Left ventricle myocardium superior (tissue), 1 donor: ENCODE data around the gene VSTM2L. TPM values are rescaled to one million over a fixed set of nuclear protein-coding genes. Genes with fewer than 3 reads are reported as not detected.

ENCODE experiments used
- ATAC-seq: fragments of 200-7000 bp; cut with Tn5 transposase; one replicate; pipeline ENCODE4 v1.9.1; 2020; ENCODE audit warnings: mild to moderate bottlenecking, moderate library complexity
- DNase-seq: peaks from one replicate; pipeline ENCODE4 v3.0.0-alpha.2; 2020
- intact Hi-C: fragments of 100-400 bp; cut with micrococcal nuclease; formaldehyde crosslinking; loops from one replicate; pipeline ENCODE4 v1.11.0; 2022
- total RNA-seq: library from RNA; stranded (reverse); fragmentation: NEBNext Ultra II Directional; extraction: Animal tissue kit (Norgen Biotek cat#: 25700); gene quantifications from one replicate; pipeline ENCODE4 v1.2.1, GENCODE V29; 2021
- donor health status: DM: no; HTN: yes; CAD: no; lungs with severe emphysema.

VSTM2L gene
- total RNA-seq, 1 donor from 2014 or later = 10.3 TPM

GRCh38 chr20:37994512-37994911 is 91.6 kb downstream of the VSTM2L start:
- no peak for DNase-seq
- no peak for ATAC-seq
- intact Hi-C loops = no loop called here

Other genes with a start within 250 kb of the VSTM2L start
- 63.4 TPM for gene CTNNBL1, start 209.1 kb upstream of the VSTM2L start, total RNA-seq
- gene TTI1, start 130.3 kb downstream of the VSTM2L start, total RNA-seq = 12.5 TPM
- 65.3 TPM for gene RPRD1B, start 130.6 kb downstream of the VSTM2L start, total RNA-seq